ENCODE data around the gene DNAI4. TPM values are rescaled to one million over a fixed set of nuclear protein-coding genes. Genes with fewer than 3 reads are reported as not detected.

The DNAI4 gene
- polyA plus RNA-seq, 1 experiment = 2.1 TPM

DNA sequence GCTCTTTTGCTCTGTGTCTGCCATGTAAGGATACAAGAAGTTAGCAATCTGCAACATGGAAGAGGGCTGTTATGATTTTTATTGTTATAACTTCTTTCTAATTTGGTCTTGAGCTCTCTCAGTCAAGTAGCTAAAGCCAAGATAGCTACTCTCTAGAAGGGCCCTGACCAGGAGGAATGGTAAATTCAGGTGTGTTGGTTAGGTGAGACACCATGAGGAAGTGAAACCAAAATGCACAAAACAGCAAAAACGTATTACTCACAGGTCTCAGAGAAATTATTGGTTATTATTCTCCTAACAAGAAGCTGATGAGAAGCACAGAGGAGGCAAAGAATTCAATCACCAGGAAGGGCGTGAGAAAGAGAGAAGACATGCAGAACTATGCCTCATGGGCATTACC is 71.8 kb downstream of the DNAI4 start:
- Histone ChIP-seq H3K9me3 (ENCODE audit: control insufficient read depth, insufficient read depth, low read length) (no peaks in the 10 kb centered on the region), H3K27ac (ENCODE audit: low read depth, low read length) (no peak overlapping the region), H3K4me3 (ENCODE audit: low read depth, low read length) (no peak overlapping the region), H3K27me3 (ENCODE audit: control insufficient read depth, insufficient read depth, low read length) (no peaks in the 10 kb centered on the region)
- POLR2A ChIA-PET = interaction anchor here (0.6 kb wide), 1 partner anchor 659 kb away, joined by 3 read pairs; no protein-coding TSS in a partner anchor
- CTCF ChIA-PET = no interaction called here
- no peak for DNase-seq (ENCODE audit: low read depth, low spot score)
- TF ChIP-seq, protein P1, sequence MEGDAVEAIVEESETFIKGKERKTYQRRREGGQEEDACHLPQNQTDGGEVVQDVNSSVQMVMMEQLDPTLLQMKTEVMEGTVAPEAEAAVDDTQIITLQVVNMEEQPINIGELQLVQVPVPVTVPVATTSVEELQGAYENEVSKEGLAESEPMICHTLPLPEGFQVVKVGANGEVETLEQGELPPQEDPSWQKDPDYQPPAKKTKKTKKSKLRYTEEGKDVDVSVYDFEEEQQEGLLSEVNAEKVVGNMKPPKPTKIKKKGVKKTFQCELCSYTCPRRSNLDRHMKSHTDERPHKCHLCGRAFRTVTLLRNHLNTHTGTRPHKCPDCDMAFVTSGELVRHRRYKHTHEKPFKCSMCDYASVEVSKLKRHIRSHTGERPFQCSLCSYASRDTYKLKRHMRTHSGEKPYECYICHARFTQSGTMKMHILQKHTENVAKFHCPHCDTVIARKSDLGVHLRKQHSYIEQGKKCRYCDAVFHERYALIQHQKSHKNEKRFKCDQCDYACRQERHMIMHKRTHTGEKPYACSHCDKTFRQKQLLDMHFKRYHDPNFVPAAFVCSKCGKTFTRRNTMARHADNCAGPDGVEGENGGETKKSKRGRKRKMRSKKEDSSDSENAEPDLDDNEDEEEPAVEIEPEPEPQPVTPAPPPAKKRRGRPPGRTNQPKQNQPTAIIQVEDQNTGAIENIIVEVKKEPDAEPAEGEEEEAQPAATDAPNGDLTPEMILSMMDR (IDR thresholded peaks at IDR 0.05; ENCODE audit: low read depth, low read length) = no peak

GRCh38 chr1:66850989-66851388 is 73.7 kb downstream of the DNAI4 start:
- Histone ChIP-seq H3K9me3 (ENCODE audit: control insufficient read depth, insufficient read depth, low read length) (no peaks in the 10 kb centered on the region), H3K27me3 (ENCODE audit: control insufficient read depth, insufficient read depth, low read length) (no peaks in the 10 kb centered on the region), H3K27ac (ENCODE audit: low read depth, low read length) (no peak overlapping the region), H3K4me3 (ENCODE audit: low read depth, low read length) (no peak overlapping the region)
- TF ChIP-seq, protein P1 (IDR thresholded peaks at IDR 0.05; ENCODE audit: low read depth, low read length) = no peak
- no peak for DNase-seq (ENCODE audit: low read depth, low spot score)
- ChIA-PET CTCF (no interaction called here), POLR2A (no interaction called here)

- CTCF ChIA-PET = no interaction called here
- DNase-seq (ENCODE audit: low read depth, low spot score) = no peak
- POLR2A ChIA-PET = no interaction called here
- Histone ChIP-seq H3K4me3 (ENCODE audit: low read depth, low read length) (no peak overlapping the region), H3K9me3 (ENCODE audit: control insufficient read depth, insufficient read depth, low read length) (no peaks in the 10 kb centered on the region), H3K27ac (ENCODE audit: low read depth, low read length) (no peak overlapping the region), H3K27me3 (ENCODE audit: control insufficient read depth, insufficient read depth, low read length) (no peaks in the 10 kb centered on the region)
- TF ChIP-seq, protein P1 (IDR thresholded peaks at IDR 0.05; ENCODE audit: low read depth, low read length) = no peak
Observed at GRCh38 chr1:66848193-66848592, 76.5 kb downstream of the DNAI4 start.

DNA sequence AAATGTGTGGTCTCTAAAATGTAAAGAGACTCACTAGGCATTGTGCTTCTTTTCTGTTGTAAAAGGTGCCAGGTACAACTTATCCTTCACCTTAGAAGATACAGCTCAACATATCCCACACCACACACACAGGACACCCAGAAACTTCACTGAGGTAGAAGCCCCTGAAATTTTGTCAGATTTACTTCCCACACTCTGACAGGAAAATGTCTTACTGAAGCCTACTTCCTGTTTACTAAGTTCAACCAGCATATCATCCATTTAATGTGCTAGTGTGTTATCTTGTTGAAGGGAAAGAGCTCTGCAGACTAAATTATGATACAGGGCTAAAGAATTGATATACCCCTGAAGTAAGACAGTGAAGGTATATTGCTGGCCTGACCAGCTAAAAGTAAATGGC is 83.7 kb downstream of the DNAI4 start:
- TF ChIP-seq, protein P1 (IDR thresholded peaks at IDR 0.05; ENCODE audit: low read depth, low read length) = no peak
- CTCF ChIA-PET = no interaction called here
- no peaks in the 10 kb centered on the region for H3K9me3 ChIP-seq (ENCODE audit: control insufficient read depth, insufficient read depth, low read length)
- no peaks in the 10 kb centered on the region for H3K27me3 ChIP-seq (ENCODE audit: control insufficient read depth, insufficient read depth, low read length)
- no peak overlapping the region for H3K27ac ChIP-seq (ENCODE audit: low read depth, low read length)
- POLR2A ChIA-PET = no interaction called here
- no peak for DNase-seq (ENCODE audit: low read depth, low spot score)
- H3K4me3 ChIP-seq (ENCODE audit: low read depth, low read length) = no peak overlapping the region

DNA sequence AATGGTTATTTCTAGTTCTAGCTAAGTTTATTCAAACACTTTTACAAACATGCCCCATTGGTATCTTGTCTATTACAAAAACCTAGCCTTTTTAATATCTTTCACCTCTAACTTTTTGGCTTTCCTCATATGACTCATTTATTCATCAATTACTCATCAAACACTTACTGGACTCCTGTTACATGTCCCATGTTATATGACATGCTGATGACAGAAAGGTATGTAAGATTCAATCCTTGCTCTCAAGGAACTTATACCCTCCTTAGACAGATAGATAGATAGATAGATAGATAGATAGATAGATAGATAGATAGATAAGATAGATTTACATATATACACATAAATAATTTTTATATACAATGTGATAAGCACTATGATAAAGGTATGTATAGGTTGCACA is 89.7 kb downstream of the DNAI4 start:
- no peak overlapping the region for H3K27ac ChIP-seq (ENCODE audit: low read depth, low read length)
- DNase-seq (ENCODE audit: low read depth, low spot score) = no peak
- POLR2A ChIA-PET = no interaction called here
- H3K27me3 ChIP-seq (ENCODE audit: control insufficient read depth, insufficient read depth, low read length) = no peaks in the 10 kb centered on the region
- TF ChIP-seq, protein P1 (IDR thresholded peaks at IDR 0.05; ENCODE audit: low read depth, low read length) = no peak
- H3K9me3 ChIP-seq (ENCODE audit: control insufficient read depth, insufficient read depth, low read length) = no peaks in the 10 kb centered on the region
- no peak overlapping the region for H3K4me3 ChIP-seq (ENCODE audit: low read depth, low read length)
- CTCF ChIA-PET = no interaction called here

All from AG04450 (cell line).